ENCODE data around the gene SMAD4. TPM values are rescaled to one million over a fixed set of nuclear protein-coding genes. Genes with fewer than 3 reads are reported as not detected.

SMAD4 gene
- total and polyA plus RNA-seq, 2 of the 8 experiments (the other 6 are each of a cell fraction or from before 2014, with no cell fraction given): 86.5 to 139 TPM

DNA sequence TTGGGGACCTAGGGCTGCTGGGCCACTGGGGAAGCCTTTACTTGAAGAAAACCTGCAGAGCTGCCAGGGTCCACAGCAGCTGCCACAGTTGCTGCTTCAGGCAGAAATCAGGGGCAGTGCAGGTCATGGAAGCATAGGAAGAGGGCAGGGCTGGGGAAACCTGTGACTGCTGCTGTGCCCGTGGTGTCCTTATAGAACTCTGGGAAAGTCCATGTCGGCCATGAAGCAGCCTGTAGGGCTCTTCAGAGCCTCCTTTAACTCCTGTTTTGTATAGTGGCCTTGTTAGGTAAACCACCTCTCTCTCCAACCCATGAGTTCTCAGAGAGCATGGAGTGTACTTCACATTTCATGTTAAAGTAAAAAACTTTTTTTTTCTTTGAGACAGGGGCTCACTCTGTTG, 62.1 kb downstream of the SMAD4 start:
- 90% methylated on average over 2 of the region's 2 CpGs; no CpG with 5 or more reads in 1 of the 2 experiments for WGBS, 2 experiments (ENCODE audit: extremely low coverage in 1 of 2, insufficient coverage in 1 of 2, insufficient read length in 1 of 2, insufficient replicate concordance in 2 of 2, low coverage in 1 of 2, low lambda C conversion rate in 2 of 2, missing lambda C conversion rate in 1 of 2)
- POLR2A ChIA-PET (ENCODE audit: partially characterized antibody): interaction anchor here (0.7 to 1.0 kb wide), 2 partner anchors 16 to 288 kb away, joined by 3 read pairs; no protein-coding TSS in a partner anchor

More for the DNA sequence above, 62.1 kb downstream of the SMAD4 start:
- Histone ChIP-seq H3K4me1 (replicated peaks in 1 of 4; ENCODE audit: control insufficient read depth in 3 of 4, insufficient read depth in 4 of 4, low read length in 3 of 4) (no peaks in the 10 kb centered on the region), H2AFZ (ENCODE audit: low read length) (no peak overlapping the region), H4K91ac (replicated peaks; ENCODE audit: insufficient read length, low read length) (no peak overlapping the region), H3K27ac (ENCODE audit: low read depth, low read length) (no peak overlapping the region), H2BK5ac (ENCODE audit: low read depth, low read length) (no peak overlapping the region), H2BK120ac (replicated peaks; ENCODE audit: low read depth, low read length) (no peak overlapping the region), H3K27me3 (replicated peaks in 1 of 4; ENCODE audit: control insufficient read depth in 3 of 4, extremely low read depth in 1 of 4, insufficient read depth in 3 of 4, low read length in 3 of 4) (no peaks in the 10 kb centered on the region), H3K56ac (replicated peaks; ENCODE audit: insufficient read length, low read depth, low read length) (no peak overlapping the region), H2BK20ac (ENCODE audit: low read length) (no peak overlapping the region), H4K5ac (ENCODE audit: insufficient read length, low read depth, low read length) (no peak overlapping the region), H2BK15ac (ENCODE audit: low read length) (no peak overlapping the region), H3K79me1 (ENCODE audit: low read depth, low read length) (no peaks in the 10 kb centered on the region), H3K79me2 (ENCODE audit: control insufficient read depth in 1 of 2, insufficient read depth in 2 of 2, low read length in 2 of 2) (no peaks in the 10 kb centered on the region), H3K18ac (ENCODE audit: extremely low read depth, low read length) (no peak overlapping the region), H2AK5ac (ENCODE audit: low read depth, low read length) (no peak overlapping the region), H4K20me1 (replicated peaks in 1 of 2; ENCODE audit: control insufficient read depth in 1 of 2, insufficient read depth in 2 of 2, low read length in 2 of 2) (no peaks in the 10 kb centered on the region), H3K4ac (replicated peaks; ENCODE audit: insufficient read length, low read depth, low read length) (no peak overlapping the region), H2BK12ac (ENCODE audit: low read depth, low read length) (no peak overlapping the region), H3K14ac (ENCODE audit: insufficient read length) (no peak overlapping the region), H3K4me3 (ENCODE audit: extremely low read depth in 1 of 4, insufficient read depth in 2 of 4, low read depth in 3 of 4, low read length in 4 of 4) (no peak overlapping the region), H3K23ac (ENCODE audit: insufficient read length) (no peak overlapping the region), H3K4me2 (ENCODE audit: insufficient read depth in 1 of 2, low read depth in 2 of 2, low read length in 2 of 2) (no peak overlapping the region), H3K36me3 (ENCODE audit: control insufficient read depth in 2 of 4, insufficient read depth in 4 of 4, low read length in 3 of 4) (peaks cover 0 to 4% (median 0%) of the 10 kb centered on the region in 4 experiments; a peak in 2 of 8 replicates), H4K8ac (ENCODE audit: extremely low read depth, insufficient read depth, low read length) (no peak overlapping the region), H3K9me3 (ENCODE audit: insufficient read depth in 2 of 2, low read depth in 1 of 2, low read length in 1 of 2) (peaks cover 3 to 5% of the 10 kb centered on the region in 2 experiments), H3K23me2 (ENCODE audit: low read depth, low read length) (no peaks in the 10 kb centered on the region), H3K9ac (replicated peaks in 1 of 4; ENCODE audit: extremely low read depth in 1 of 4, low read depth in 3 of 4, low read length in 3 of 4) (no peak overlapping the region)
- CTCF ChIA-PET (ENCODE audit: partially characterized antibody): interaction anchor here (1.0 kb wide), 1 partner anchor 186 kb away, joined by 3 read pairs; no protein-coding TSS in a partner anchor
- TF ChIP-seq ZNF274 (IDR thresholded peaks at IDR 0.05; ENCODE audit: borderline replicate concordance, extremely low read depth, low read length) (no peak), TAF7 (optimal IDR thresholded peaks at IDR 0.05; ENCODE audit: borderline replicate concordance, low read depth, low read length) (no peak), CREB1 (IDR thresholded peaks at IDR 0.05) (no peak), GABPA (IDR thresholded peaks at IDR 0.05; ENCODE audit: borderline replicate concordance, insufficient read depth, low read length) (no peak), CBX8 (IDR thresholded peaks at IDR 0.05; ENCODE audit: borderline replicate concordance, low read depth, low read length) (no peak)
- DNase-seq (ENCODE audit: low read depth in 1 of 2, low spot score in 2 of 2) (no peak), FAIRE-seq (no peak)

All from H1 (cell line).